Tibial nerve (tissue), 3 donors: ENCODE measurements around the gene RGS7.

Source experiments
- POLR2A ChIP-seq, 2 donors: fragments of 450-650 bp; IDR thresholded peaks; one replicate each; pipeline ENCODE4 v1.6.1; 2017; ENCODE audit warnings: antibody characterized with exemption in 2 of 2, mild to moderate bottlenecking in 2 of 2, moderate library complexity in 2 of 2
- TF ChIP-seq, protein P1 (sequence below), 5 experiments: fragments of 200-600 bp in 3 of 5; fragments of 450-650 bp in 2 of 5; sonication (generic) in 3 of 5; IDR thresholded peaks; one replicate each; pipeline ENCODE4 v1.5.1; 2016 to 2019; ENCODE audit warnings: antibody characterized with exemption in 5 of 5, mild to moderate bottlenecking in 3 of 5, moderate library complexity in 2 of 5

DNA sequence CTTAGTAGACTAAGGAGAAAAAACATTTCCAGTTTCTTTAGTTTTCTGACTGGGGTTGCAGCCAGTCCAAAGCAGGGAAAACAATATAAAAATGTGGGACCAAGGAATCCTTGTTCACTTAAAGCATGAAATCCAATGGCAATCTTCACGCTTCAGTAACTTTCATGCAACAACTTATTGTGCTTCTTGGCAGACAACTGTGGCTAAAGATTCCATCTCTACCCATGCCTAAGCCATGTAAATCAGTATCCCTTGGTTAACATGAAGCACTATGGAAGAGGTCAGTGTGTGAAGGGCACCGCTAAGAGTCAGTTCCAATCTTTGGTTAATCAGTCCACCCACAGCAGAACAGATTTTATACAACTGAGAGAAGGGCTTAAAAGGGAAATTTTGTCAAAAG, 543.3 kb downstream of the RGS7 start:
- no peak for TF ChIP-seq POLR2A (IDR thresholded peaks at IDR 0.05)
- TF ChIP-seq, protein P1, sequence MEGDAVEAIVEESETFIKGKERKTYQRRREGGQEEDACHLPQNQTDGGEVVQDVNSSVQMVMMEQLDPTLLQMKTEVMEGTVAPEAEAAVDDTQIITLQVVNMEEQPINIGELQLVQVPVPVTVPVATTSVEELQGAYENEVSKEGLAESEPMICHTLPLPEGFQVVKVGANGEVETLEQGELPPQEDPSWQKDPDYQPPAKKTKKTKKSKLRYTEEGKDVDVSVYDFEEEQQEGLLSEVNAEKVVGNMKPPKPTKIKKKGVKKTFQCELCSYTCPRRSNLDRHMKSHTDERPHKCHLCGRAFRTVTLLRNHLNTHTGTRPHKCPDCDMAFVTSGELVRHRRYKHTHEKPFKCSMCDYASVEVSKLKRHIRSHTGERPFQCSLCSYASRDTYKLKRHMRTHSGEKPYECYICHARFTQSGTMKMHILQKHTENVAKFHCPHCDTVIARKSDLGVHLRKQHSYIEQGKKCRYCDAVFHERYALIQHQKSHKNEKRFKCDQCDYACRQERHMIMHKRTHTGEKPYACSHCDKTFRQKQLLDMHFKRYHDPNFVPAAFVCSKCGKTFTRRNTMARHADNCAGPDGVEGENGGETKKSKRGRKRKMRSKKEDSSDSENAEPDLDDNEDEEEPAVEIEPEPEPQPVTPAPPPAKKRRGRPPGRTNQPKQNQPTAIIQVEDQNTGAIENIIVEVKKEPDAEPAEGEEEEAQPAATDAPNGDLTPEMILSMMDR (IDR thresholded peaks at IDR 0.05): no peak
